Stimulated activated CD8-positive, alpha-beta memory T cell treated with anti-CD3 and anti-CD28 coated beads, Interleukin-4, amount 100 ng/mL, for 48 hours (primary cell): ENCODE data around the gene RSPH6A.
"Not testable (repeated sequence)": the region's sequence is repeated elsewhere in the genome, so short reads cannot be mapped to it uniquely, and the experiment has no call there.

Experiments
- DNase-seq: peaks from one replicate; pipeline ENCODE4 v3.0.0-alpha.2; 2020

RSPH6A gene

DNA sequence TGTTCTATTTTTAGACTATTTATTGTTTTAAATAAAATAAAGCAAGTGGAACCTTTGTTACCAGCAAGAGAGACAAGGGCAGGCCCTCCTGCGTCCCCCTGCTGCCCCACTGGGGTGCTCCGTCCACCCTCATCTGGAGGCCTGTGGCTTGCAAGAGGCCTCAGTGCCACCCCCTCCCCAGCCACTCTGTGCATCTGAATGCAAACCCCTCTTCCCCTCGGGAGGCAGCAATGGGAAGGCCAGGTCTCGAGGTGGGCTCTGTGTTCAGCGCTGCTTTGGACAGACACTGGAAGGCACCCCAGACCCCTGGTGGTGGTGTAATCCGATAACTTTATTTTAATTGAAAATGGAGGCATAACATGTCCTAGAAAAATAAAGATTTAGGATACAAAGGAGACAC lies 50.6 kb downstream of the RSPH6A start:
- DNase-seq = no peak

GRCh38 chr19:45763691-45764294 lies 51.3 kb downstream of the RSPH6A start:
- no peak for DNase-seq

DNA sequence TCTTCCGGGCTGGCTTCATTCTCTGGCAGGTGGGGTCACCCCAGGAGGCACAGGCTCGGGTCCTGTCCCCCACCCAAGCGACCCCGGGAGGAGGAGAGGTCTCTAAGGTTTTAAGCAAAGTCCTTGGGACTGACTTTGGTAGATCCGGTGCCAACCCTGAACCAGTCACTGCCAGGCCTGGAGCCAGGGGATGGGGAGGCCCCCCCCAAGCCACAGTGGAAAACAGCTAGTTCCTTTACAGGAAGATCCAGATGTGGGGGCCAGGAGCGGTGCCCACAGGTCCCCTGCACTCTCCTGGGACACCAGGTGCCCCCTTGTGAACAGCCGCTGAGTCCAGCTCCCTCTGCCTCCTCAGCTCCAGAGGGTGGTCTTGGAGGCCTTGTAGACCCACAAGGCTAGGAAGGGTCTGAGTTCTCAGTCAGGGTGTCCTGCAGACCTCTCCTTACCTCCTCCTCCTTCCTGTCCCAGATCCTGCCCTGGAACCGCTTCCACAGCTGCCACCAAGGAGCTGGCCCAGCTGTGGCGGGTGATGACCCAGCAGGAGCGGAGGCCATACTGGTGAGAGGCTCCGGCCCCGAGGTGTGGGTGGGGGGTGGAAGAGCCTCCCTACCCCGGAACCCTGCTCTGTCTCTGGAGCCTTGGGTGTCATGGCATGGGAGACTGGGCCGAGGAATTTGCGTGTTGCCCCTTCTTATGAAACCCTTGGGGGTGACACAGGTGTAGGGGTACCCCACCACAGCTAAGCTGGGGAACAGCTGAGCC lies 52.1 kb downstream of the RSPH6A start:
- DNase-seq = no peak

GRCh38 chr19:45761714-45762113 lies 53.4 kb downstream of the RSPH6A start:
- no peak for DNase-seq

- no peak for DNase-seq
These were observed 56.2 kb downstream of the RSPH6A start for GRCh38 chr19:45758921-45759320.

DNA sequence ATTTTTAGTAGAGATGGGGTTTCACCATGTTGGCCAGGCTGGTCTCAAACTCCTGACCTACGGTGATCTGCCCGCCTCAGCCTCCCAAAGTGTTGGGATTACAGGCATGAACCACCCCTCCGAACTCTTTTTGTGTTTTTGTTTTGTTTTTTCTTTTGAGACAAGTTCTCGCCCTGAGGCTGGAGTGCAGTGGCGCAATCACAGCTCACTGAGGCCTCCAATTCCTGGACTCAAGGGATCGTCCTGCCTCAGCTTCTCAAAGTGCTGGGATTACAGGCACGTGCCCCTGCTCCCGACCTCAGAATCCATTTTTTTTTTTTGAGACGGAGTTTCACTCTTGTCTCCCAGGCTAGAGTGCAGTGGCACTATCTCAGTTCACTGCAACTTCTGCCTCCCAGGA lies 57.4 kb downstream of the RSPH6A start:
- no peak for DNase-seq

- no peak for DNase-seq
These were observed 60.8 kb downstream of the RSPH6A start for GRCh38 chr19:45754323-45754722.

- no peak for DNase-seq
These were observed 61.6 kb downstream of the RSPH6A start for GRCh38 chr19:45753548-45753947.

DNA sequence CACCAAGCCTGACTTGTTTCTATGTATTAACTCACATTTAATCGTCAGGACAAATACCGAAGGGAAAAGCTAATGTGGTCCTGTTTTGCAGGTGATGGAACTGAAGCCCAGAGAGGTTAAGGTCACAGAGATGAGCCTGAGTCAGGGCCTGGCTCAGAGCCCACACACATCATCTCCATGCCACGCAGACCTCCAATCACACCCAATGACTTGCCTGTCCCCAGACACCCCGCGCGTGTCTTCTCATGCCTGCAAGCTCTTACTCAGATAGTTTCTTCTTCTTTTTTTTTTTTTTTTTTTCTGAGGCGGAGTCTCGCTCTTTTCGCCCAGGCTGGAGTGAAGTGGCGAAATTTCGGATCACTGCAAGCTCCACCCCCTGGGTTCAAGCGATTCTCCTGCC lies 62.5 kb downstream of the RSPH6A start:
- DNase-seq = no peak

GRCh38 chr19:45751483-45751882 lies 63.6 kb downstream of the RSPH6A start:
- not testable (repeated sequence) for DNase-seq

- DNase-seq = no peak
These were observed 67.6 kb downstream of the RSPH6A start for GRCh38 chr19:45747513-45747912.

DNA sequence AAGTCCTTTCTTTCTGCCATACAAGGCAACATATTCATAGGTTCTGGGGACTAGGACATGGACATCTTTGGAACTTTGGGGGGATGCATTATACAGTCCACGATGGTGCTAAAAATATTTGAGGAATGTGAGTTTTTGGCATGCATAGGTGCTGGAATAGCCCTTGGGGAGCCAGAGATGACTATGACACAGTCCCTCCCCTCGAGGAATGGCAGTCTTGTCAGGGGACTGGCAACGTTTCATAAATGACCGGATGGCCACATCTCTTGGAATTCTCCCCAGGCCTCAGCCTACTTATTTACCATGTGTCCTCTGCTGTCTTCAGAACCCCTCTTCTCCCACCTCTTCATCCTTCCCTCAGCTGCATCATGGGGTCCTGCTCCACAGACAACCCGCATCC lies 68.2 kb downstream of the RSPH6A start:
- DNase-seq = no peak
